Right ventricle myocardium inferior (tissue), 1 donor: ENCODE data around the gene CFH. TPM values are rescaled to one million over a fixed set of nuclear protein-coding genes. Genes with fewer than 3 reads are reported as not detected.
A peak's percentile ranks its signal among the peaks of the same experiment; 100 is the strongest.
"Not testable (repeated sequence)": the region's sequence is repeated elsewhere in the genome, so short reads cannot be mapped to it uniquely, and the experiment has no call there.

Experiments used
- ATAC-seq: fragments of 200-7000 bp; cut with Tn5 transposase; one replicate; pipeline ENCODE4 v1.9.1; 2020; ENCODE audit warnings: mild to moderate bottlenecking, moderate library complexity
- DNase-seq: peaks from one replicate; pipeline ENCODE4 v3.0.0; 2021; ENCODE audit errors: missing footprints
- intact Hi-C: fragments of 100-400 bp; cut with DNase I; formaldehyde crosslinking; loops from one replicate; pipeline ENCODE4 v1.11.0; 2022
- total RNA-seq: library from RNA; stranded (reverse); fragmentation: NEBNext Ultra II Directional; extraction: Animal tissue kit (Norgen Biotek cat#: 25700); gene quantifications from one replicate; pipeline ENCODE4 v1.2.1, GENCODE V29; 2021
- donor health status: DM: no; HTN: yes; CAD: no; lungs with severe emphysema.

CFH gene
- total RNA-seq, 1 donor from 2014 or later, result 39.6 TPM

- intact Hi-C loops, result no loop called here
- ATAC-seq (no peak), DNase-seq (no peak)
Measured at GRCh38 chr1:196733091-196733970, 81.5 kb downstream of the CFH start.

- intact Hi-C loops, result no loop called here
- ATAC-seq, result no peak
Measured at GRCh38 chr1:196734006-196734405, 82.2 kb downstream of the CFH start.

GRCh38 chr1:196734460-196734859 lies 82.6 kb downstream of the CFH start:
- no peak for DNase-seq
- intact Hi-C loops, result no loop called here

More at GRCh38 chr1:196734006-196734405, 82.2 kb downstream of the CFH start:
- no peak for DNase-seq

GRCh38 chr1:196738730-196739129 lies 86.9 kb downstream of the CFH start:
- no peak for DNase-seq
- ATAC-seq, result no peak
- intact Hi-C loops, result no loop called here

More at GRCh38 chr1:196734460-196734859, 82.6 kb downstream of the CFH start:
- no peak for ATAC-seq

GRCh38 chr1:196743244-196743643 lies 91.4 kb downstream of the CFH start:
- ATAC-seq, DNase-seq, intact Hi-C loops: not testable (repeated sequence)

GRCh38 chr1:196765019-196765740 lies 113.3 kb downstream of the CFH start:
- intact Hi-C loops, DNase-seq, ATAC-seq: not testable (repeated sequence)

GRCh38 chr1:196769823-196770222 lies 118.0 kb downstream of the CFH start:
- ATAC-seq, intact Hi-C loops, DNase-seq: not testable (repeated sequence)

GRCh38 chr1:196773713-196774112 lies 121.9 kb downstream of the CFH start:
- ATAC-seq (no peak), DNase-seq (no peak)
- intact Hi-C loops, result no loop called here

- DNase-seq (no peak), ATAC-seq (no peak)
- intact Hi-C loops, result no loop called here
Measured at GRCh38 chr1:196774175-196774574, 122.3 kb downstream of the CFH start.

- DNase-seq, result no peak
- ATAC-seq, result no peak
- intact Hi-C loops, result no loop called here
Measured at GRCh38 chr1:196774603-196775002, 122.8 kb downstream of the CFH start, which contains the start of gene CFHR3. TSS of gene CFHR3 (plus strand) at chr1:196774840. CDS start at chr1:196774887, 47 bp downstream.

- intact Hi-C loops, result no loop called here
Measured at GRCh38 chr1:196777603-196778002, 125.8 kb downstream of the CFH start.

GRCh38 chr1:196779093-196779492 lies 127.2 kb downstream of the CFH start:
- no peak for DNase-seq
- no peak for ATAC-seq
- intact Hi-C loops, result no loop called here

More at GRCh38 chr1:196777603-196778002, 125.8 kb downstream of the CFH start:
- ATAC-seq (no peak), DNase-seq (peak; percentile 26)

- ATAC-seq, DNase-seq, intact Hi-C loops: not testable (repeated sequence)
Measured at GRCh38 chr1:196791252-196791651, 139.4 kb downstream of the CFH start.

- ATAC-seq, intact Hi-C loops, DNase-seq: not testable (repeated sequence)
Measured at GRCh38 chr1:196794103-196794502, 142.3 kb downstream of the CFH start.

Other genes with a start within 250 kb of the CFH start
- 0.81 TPM for gene KCNT2, start 43.6 kb upstream of the CFH start, total RNA-seq
- gene CFHR3, start 122.8 kb downstream of the CFH start, total RNA-seq, result not detected
- gene CFHR1, start 167.7 kb downstream of the CFH start, total RNA-seq, result not detected
- gene CFHR4, start 236.0 kb downstream of the CFH start, total RNA-seq, result not detected